HG03280 (cell line): ENCODE measurements around the gene DBT.
A peak's percentile ranks its signal among the peaks of the same experiment; 100 is the strongest.
"Not testable (repeated sequence)": the region's sequence is repeated elsewhere in the genome, so short reads cannot be mapped to it uniquely, and the experiment has no call there.

ENCODE experiments used
- ATAC-seq: cut with Tn5 transposase; IDR thresholded peaks from one replicate; pipeline ENCODE4 v1.9.1; 2021; ENCODE audit warnings: mild to moderate bottlenecking, moderate library complexity; ENCODE audit not compliant: unreplicated experiment

DBT gene

DNA sequence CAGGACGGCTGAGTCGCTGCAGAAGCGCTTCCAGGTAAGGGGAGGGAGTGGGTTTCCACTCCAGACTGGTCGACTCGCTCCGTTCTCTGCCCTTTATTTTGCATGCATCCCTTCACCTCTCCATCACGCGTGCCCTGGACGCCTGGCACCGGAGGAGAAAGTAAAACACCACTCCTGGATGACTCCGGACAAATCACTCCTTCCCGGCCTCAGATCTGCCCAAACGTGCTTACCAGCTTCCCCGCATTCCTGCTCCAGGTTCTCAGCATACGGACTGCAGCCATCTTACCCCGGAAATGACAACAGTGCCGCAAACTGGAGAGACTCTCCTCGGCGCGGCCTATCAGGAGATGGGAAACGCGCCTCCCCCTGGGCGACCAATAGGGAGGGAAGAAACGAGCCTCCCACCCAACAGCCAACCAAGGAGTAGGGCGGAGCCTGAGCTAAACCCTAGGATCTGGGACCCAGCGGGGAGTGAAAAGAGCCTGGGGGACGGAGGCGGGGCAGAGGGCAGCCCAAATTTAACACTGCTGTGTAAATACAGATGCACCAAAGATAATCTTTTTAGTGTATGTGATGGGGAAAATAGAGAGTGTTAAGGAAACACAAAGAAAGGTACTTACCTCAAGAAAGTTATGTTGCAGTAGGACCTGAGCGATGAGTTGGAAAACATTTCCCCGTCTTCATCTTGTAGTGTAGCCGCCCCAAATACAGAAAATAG lies at the start of gene DBT:
Gene DBT, minus strand, starts transcription at position 298 of the 721 bp plus-strand sequence. Its CDS starts 14 bp downstream, at position 284.
- peak; percentile 100 for ATAC-seq

DNA sequence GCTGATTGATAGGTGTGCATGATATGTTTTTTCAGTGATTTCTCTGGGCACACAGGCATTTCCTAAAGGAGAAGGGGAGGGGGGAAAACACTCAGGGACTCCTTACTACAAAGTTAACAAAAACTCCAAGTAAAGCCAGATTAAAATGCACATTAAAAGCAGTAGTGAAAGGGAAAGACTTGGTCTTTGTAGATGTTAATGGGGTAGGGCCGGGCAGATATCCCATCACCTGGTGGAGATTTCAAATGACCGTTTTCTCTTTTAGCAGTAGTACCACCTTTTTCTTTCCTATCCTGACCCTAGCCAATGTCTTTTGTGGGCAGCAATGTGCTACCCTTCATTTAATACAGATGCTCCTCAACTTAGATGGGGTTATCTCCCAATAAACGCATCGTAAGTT lies 48.9 kb upstream of the DBT start:
- no peak for ATAC-seq

DNA sequence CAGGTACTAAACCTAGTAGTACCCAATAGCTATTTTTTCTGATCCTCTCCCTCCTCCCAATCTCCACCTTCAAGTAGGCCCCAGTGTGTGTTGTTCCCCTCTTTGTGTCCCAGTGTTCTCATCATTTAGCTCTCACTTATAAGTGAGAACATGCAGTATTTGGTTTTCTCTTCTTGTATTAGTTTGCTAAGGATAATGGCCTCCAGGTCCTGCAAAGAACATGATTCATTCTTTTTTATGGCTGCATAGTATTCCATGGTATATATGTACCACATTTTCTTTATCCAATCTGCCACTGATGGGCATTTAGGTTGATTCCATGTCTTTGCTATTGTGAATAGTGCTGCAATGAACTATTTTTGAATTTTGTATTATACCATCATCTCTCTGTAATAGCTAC lies 47.4 kb upstream of the DBT start:
- ATAC-seq = not testable (repeated sequence)

DNA sequence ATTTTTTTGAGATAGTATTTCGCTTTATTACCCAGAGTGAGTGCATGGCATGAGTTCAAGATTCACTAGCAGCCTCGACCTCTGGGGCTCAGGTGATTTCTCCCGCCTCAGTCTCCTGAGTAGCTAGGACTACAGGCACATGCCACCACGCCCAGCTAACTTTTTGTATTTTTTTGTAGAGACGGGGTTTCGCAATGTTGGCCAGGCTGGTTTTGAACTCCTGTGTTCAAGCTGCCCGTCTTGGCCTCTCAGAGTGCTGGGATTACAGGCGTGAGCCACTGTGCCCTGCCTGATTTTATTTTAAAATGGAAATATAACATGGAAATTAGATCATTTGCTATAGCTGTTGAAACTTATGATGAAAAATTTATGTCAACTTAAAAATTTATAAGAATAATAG lies 46.5 kb upstream of the DBT start:
- ATAC-seq = no peak

DNA sequence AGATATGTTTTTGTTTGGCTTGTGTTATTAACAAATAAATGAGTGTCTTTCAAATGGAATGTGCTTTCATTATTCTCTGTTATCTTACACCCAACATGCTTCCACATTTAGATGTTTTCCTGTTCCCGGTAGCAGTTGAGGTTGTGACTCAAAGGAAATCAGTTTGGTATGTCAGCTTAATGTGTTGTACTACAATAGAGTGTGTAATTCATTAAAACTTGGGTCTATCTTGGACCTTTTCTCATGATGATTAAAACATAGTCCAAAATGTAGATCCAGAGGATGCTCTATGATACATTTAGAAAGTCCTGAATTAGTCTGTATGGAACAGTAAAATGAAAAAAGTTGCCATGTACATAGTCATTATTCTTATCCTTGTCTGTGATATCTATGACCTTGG lies 43.1 kb upstream of the DBT start:
- no peak for ATAC-seq

DNA sequence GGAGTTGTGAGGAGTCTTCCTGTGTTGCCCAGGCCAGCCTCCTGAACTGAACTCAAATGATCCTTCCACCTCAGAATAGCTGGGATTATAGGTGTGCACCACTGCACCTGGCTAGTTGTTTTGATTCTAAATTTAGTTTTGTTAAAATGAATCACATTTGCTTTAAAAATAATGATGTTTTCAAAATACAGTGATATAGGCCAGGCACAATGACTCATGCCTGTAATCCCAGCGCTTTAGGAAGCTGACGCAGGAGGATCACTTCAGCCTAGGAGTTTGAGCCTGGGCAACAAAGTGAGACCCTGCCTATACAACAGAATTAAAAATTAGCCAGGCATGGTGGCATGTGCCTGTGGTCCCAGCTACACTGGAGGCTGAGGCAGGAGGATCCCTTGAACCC lies 40.7 kb upstream of the DBT start:
- ATAC-seq = no peak

DNA sequence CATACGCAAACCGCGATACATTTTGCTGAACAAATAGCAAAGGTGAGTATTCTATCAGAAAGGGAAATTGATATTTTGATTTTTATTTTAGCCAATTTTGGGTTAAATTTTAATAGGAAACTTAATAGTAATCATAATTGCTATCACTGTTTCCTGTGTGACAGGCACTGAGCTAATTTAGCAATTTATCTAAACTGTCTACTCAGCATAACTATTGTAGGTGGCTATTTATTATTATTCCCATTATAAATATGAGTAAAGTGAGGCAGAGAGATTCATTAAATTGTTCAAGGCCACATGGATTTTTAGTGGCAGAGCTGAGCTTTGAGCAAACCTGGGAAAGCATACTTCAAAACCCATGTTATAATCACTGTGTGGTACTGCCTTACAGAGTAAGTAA lies 37.5 kb upstream of the DBT start:
- no peak for ATAC-seq

DNA sequence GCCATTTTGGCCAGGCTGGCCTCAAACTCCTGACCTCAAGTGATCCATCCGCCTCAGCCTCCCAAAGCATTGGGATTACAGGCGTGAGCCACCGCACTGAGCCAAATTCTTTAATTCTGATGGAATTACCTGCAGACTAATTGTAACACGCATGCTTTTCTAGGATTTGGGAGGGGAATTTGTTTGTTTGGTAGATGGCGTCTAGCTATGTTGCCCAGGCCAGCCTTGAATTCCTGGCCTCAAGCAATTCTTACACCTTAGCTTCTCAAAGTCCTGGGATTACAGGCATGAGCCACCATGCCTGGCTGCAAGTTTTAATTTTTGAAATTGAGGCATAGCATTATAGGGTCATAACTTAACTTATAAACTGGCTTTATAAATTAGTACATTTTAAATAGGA lies 35.0 kb upstream of the DBT start:
- no peak for ATAC-seq

DNA sequence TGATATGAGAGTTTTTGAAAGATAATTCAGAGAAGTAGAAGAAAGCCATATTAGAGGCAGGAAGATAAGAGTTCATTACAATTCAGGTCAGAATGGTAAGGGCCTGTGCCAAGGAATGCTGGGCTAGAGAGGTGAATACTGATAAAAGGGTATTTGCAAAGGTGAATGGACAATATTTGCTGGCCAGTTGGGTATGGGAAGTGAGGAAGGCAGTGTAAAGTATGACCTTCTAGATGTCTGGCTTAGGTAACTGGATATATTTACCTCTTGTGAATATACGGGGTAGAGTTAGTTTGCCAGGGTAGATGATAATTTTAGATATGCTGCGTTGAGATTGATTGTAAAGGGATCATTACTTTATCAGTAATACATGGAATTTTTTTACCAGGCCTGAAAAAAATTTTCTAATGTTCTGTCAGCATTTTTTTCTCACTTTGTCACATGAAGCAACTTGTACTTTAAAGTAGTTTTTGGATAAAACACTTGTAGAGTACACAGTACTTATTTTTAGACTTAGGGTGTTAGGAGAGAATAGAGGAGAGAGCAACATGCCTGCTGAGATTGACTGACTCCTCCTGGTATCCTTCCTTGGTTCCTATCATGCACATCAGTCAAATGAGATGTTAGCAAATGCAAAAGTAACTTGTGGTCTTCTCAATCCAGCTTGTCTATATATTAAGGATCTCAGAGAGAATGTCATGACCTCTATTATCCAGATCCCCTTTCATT lies 30.5 kb upstream of the DBT start:
- ATAC-seq = no peak

DNA sequence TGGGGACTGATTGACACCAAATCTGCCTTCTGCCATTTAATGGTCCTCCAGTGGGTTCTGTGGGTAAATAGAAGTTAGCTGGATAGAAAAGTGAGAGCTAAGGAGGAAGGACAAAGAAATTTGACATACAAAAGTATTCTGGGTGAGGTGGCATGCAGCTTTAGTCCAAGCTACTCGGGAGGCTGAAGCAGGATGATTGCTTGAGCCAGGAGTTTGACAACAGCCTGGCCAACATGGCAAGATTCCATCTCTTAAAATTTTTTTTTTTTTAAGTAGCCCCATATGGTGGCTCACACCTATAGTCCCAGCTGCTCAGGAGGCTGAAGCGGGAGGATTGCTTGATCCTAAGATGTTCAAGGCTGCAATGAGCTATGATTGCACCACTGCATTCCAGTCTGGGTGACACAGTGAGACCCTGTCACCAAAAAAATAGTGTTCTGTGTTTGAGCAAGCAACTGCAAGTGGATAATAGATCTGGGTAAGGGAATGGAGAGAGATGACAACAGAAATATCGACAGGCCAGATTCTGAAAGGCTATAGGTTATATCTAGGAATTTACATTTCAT lies 29.8 kb upstream of the DBT start:
- no peak for ATAC-seq

DNA sequence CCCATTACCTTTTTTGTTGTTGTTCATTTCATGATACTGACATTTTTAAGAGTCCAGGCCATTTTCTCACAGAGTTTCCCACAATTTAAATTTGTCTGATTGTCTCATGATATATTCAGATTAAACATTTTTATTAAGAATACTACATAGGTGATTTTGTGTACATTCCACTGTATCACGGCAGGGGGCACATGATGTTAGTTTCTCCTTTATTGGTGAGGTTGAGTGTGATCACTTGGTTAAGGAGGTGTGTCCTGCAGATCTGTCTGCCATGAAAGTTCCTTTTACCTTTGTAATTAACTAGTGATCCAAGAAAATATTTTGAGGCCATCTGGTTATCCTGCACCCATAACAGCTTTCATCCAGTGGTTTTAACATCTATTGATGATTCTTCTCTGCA lies 28.2 kb upstream of the DBT start:
- ATAC-seq = no peak

DNA sequence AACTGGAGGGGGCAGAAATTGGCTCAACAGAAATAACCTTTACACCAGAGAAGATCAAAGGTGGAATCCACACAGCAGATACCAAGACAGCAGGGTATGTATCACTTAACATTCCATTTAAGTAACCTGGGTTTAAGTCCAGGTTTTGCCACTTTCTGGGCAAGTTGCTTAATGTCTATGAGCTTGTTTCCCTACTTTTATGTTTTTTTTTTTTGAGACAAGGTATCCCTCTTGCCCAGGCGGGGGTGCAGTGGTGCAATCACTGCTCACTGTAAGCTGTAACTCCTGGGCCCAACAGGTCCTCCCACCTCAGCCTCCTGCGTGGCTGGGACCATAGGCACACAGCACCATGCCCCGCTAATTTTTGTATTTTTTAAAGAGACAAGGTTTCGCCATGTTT lies 18.6 kb upstream of the DBT start:
- no peak for ATAC-seq

DNA sequence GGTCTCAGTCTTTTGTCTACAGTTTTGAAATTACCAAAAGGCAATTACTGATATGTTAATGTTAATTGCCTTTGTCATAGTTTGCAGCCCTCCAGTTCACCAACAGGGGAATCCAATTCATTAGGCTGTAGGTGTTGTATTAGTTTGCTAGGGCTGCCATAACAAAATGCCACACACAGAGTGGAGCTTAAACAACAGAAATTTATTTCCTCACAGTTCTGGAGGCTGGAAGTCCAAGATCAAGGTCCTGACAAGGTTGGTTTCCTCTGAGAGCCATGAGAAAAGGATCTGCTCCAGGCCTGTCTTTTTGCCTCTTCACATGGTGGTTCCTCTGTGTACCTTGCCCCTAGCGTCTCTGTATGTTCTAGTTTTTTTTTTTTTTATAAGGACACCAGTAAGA lies 17.6 kb upstream of the DBT start:
- ATAC-seq = no peak

DNA sequence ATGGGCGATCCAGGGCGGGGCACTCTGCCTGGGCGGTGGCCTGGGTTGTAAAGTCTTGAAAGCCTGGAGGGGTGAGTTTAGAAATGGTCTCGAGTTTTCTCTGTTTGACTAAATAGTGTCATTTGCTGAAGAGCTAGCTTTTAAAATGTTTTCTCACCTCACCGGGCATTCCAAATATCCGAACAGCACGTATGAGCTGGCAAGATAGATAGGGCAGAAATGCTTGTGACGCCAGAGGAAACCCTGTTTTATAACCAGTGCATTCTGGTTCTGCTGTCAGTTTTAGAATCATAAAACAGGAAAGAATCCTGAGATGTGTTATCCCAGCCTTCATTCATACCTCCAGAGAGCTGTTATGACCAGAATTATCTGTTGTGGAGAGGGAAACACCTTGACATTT lies 17.1 kb upstream of the DBT start:
- no peak for ATAC-seq

DNA sequence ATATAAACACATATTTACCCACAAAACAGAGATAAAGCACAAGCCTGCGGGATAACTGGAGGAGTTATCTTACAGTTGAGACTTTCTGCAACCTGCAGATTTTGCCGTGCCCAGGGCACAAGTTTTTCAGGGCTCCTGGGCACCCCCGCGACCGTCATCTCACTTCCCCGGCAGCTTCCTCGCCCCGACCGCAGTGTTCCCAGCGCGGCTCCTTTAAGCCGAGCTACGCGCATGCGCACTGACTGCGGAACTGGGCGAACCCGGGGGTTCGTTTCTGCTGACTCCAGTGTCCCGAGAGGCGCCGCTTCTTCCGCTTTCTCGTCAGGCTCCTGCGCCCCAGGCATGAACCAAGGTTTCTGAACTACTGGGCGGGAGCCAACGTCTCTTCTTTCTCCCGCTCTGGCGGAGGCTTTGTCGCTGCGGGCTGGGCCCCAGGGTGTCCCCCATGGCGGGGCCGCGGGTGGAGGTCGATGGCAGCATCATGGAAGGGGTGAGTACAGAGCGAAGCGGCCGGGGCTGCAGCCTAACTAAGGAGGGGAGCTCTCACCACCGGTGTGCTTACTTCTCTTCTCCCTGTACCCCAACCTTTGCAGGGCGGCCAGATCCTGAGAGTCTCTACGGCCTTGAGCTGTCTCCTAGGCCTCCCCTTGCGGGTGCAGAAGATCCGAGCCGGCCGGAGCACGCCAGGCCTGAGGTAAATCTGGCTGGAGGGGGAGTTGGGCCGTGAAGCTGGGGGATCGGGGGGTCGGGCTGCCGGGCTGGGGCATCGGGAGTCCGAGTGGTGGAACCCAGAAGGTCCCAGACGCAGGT lies 16.5 kb upstream of the DBT start, which contains the start of gene RTCA:
Gene RTCA, plus strand, starts transcription at position 286 of the 810 bp plus-strand sequence. Its CDS starts 160 bp downstream, at position 446.
- peak; percentile 97 for ATAC-seq

DNA sequence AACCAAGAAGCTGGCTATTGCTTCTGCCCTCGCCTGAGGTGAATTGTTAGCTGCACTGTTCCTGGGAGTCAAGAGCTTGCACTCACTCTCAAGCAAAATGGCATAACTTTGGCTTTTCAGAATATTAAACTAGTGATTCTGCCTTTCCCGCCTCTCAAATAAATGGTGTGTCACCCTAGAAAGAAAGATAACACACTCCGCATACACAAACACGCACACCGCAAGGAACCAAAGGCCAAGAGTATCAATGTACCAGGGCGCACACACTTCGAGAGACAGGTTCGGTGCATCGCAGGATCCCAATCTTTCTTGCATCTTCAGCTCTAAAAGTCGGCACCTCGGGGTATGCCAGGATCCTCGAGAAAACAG lies 15.9 kb upstream of the DBT start:
- ATAC-seq = peak; percentile 20

DNA sequence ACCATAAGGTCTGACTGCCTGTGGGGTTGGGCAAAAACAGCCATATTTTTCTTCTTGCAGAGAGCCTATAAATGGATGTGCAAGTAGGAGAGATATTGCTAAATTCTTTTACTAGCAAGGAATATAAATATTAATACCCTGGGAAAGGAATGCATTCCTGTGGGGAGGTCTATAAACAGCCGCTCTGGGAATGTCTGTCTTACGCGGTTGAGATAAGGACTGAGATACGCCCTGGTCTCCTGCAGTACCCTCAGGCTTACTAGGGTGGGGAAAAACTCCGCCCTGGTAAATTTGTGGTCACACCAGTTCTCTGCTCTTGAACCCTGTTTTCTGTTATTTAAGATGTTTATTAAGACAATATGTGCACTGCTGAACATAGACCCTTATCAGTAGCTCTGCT lies 14.4 kb upstream of the DBT start:
- ATAC-seq = not testable (repeated sequence)

DNA sequence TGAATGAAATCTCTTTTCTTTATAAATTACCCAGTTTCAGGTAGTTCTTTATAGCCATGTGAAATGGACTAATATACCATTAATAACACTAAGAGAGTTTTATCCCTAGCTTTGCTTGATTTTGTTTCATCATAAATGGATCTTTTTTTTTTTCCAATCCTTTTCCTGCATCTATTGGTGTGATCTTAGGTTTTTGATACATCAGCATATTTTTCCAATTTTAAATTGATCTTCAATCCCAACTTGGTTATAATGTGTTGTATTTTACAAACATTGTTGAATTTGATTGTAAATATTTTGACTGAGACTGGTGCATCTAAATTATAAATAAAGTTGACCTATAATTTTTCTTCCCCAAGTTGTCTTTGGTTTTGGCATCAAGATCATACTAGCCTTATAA lies 12.1 kb upstream of the DBT start:
- no peak for ATAC-seq

DNA sequence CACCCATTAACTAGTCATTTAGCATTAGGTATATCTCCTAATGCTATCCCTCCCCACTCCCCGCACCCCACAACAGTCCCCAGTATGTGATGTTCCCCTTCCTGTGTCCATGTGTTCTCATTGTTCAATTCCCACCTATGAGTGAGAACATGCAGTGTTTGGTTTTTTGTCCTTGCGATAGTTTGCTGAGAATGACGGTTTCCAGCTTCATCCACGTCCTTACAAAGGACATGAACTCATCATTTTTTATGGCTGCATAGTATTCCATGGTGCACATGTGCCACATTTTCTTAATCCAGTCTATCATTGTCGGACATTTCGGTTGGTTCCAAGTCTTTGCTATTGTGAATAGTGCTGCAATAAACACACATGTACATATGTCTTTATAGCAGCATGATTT lies 8.8 kb upstream of the DBT start:
- not testable (repeated sequence) for ATAC-seq

DNA sequence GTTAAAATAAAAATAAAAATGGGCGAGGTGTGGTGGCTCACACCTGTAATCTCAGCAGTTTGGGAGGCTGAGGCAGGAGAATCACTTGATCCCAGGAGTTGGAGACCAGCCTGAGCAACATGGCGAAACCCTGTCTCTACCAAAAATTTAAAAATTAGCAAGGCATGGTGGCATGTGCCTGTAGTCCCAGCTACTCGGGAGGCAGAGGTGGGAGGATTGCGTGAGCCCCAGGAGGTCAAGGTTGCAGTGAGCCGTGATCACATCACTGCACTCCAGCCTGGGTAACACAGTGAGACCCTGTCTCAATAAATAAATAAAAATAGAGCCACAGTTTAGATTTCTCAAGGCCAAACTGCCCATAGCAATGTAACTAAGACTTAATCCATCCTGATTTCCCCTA lies 6.6 kb upstream of the DBT start:
- not testable (repeated sequence) for ATAC-seq

DNA sequence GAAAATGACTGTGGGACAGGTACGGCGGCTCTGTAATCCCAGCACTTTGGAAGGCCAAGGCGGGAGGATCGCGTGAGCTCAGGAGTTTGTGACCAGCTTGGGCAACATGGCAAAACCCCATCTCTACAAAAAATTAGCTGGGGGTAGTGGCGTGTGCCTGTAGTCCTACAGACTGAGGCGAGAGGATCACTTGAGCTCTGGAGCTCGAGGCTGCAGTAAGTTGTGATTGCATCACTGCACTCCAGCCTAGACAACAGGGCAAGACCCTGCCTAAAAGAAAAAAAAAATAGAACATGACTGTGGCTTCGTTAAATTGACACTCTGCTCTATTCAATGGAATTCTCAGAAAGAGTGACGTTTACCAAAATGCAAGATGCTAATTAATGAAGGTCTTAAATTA lies 3.9 kb upstream of the DBT start:
- ATAC-seq = no peak
